ENCODE results near the gene TM4SF18.
A peak's percentile ranks its signal among the peaks of the same experiment; 100 is the strongest.

DNA sequence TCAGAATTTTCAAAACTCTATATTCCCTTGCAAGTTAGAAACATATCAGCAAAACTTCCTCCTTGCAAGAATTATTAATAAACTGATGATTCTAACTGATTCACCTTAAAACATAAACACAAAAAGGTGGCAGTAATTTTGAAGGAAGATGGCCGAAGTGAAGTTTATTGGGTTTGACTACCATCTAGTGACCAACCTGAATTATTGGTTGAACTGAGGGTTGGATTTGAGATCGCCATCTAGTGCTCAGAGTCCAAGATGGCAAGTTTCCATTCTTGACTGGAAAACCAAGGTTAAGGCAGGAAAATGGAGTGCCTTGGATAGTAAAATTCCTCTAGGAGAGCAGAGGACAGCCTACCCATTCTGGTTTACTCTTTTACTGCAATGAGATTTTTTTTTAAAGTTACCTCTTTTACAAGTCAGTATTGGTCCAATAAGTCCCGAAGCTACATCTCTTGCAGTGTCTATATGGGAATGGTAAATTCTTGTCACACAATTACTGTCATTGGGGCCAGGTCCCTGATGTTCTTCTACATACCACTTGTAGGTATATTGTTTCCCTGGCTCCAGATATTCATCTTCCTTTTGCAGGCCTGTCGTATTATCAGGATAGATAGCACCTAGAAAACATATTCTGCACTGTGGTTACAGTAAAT, 60.2 kb downstream of the TM4SF18 start:
- TF ChIP-seq, protein P1, sequence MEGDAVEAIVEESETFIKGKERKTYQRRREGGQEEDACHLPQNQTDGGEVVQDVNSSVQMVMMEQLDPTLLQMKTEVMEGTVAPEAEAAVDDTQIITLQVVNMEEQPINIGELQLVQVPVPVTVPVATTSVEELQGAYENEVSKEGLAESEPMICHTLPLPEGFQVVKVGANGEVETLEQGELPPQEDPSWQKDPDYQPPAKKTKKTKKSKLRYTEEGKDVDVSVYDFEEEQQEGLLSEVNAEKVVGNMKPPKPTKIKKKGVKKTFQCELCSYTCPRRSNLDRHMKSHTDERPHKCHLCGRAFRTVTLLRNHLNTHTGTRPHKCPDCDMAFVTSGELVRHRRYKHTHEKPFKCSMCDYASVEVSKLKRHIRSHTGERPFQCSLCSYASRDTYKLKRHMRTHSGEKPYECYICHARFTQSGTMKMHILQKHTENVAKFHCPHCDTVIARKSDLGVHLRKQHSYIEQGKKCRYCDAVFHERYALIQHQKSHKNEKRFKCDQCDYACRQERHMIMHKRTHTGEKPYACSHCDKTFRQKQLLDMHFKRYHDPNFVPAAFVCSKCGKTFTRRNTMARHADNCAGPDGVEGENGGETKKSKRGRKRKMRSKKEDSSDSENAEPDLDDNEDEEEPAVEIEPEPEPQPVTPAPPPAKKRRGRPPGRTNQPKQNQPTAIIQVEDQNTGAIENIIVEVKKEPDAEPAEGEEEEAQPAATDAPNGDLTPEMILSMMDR (IDR thresholded peaks at IDR 0.05; ENCODE audit: poor library complexity), result peak; percentile 99
- TF ChIP-seq EZH2phosphoT487 (IDR thresholded peaks at IDR 0.05; ENCODE audit: low read depth, severe bottlenecking, unreplicated experiment) (no peak), EZH2 (IDR thresholded peaks at IDR 0.05; ENCODE audit: borderline replicate concordance) (no peak)

Measured in hepatocyte (in vitro differentiated cells).